Measurements from ENCODE around the gene NUDT21.

DNA sequence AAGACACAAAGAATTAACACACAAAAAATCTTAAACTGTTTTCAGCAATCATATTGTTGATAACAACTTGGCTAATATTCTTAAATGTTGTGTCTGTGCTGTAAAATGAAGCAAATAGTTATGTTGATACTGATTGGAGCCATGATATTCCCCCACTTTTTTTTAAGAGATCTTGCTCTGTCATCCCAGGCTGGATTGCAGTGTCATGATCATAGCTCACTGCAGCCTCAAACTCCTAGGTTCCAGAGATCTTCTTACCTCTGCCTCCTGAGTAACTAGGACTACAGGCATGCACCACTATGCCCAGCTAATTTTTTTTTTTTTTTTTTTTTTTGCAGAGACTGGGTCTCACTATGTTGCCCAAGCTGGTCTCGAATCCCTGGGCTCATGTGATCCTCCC lies 42.7 kb upstream of the NUDT21 start:
- TF ChIP-seq, protein P1, sequence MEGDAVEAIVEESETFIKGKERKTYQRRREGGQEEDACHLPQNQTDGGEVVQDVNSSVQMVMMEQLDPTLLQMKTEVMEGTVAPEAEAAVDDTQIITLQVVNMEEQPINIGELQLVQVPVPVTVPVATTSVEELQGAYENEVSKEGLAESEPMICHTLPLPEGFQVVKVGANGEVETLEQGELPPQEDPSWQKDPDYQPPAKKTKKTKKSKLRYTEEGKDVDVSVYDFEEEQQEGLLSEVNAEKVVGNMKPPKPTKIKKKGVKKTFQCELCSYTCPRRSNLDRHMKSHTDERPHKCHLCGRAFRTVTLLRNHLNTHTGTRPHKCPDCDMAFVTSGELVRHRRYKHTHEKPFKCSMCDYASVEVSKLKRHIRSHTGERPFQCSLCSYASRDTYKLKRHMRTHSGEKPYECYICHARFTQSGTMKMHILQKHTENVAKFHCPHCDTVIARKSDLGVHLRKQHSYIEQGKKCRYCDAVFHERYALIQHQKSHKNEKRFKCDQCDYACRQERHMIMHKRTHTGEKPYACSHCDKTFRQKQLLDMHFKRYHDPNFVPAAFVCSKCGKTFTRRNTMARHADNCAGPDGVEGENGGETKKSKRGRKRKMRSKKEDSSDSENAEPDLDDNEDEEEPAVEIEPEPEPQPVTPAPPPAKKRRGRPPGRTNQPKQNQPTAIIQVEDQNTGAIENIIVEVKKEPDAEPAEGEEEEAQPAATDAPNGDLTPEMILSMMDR (IDR thresholded peaks at IDR 0.05) = no peak
- TF ChIP-seq POLR2A (IDR thresholded peaks at IDR 0.05) = no peak
